Ureter (tissue), 1 donor: ENCODE results near the gene ABHD12B. TPM values are rescaled to one million over a fixed set of nuclear protein-coding genes. Genes with fewer than 3 reads are reported as not detected.
"Not testable (repeated sequence)": the region's sequence is repeated elsewhere in the genome, so short reads cannot be mapped to it uniquely, and the experiment has no call there.

Experiments
- DNase-seq: peaks from one replicate; pipeline ENCODE4 v3.0.0-alpha.2; 2020; ENCODE audit warnings: low spot score
- total RNA-seq: library from RNA; stranded (reverse); gene quantifications from one replicate; pipeline ENCODE4 v1.2.4, GENCODE V29; 2023
- donor health status: DM: yes; HTN: yes; CAD: no.

ABHD12B gene
- total RNA-seq, 1 donor from 2014 or later = not detected

- DNase-seq = no peak
Observed at GRCh38 chr14:50935126-50936015, 63.5 kb downstream of the ABHD12B start.

GRCh38 chr14:50936016-50936340 lies 64.1 kb downstream of the ABHD12B start:
- DNase-seq = no peak

GRCh38 chr14:50936882-50937281 lies 65.0 kb downstream of the ABHD12B start:
- DNase-seq = no peak

GRCh38 chr14:50937325-50937724 lies 65.5 kb downstream of the ABHD12B start:
- no peak for DNase-seq

- DNase-seq = no peak
Observed at GRCh38 chr14:50937800-50938199, 65.9 kb downstream of the ABHD12B start.

- no peak for DNase-seq
Observed at GRCh38 chr14:50941151-50941550, 69.3 kb downstream of the ABHD12B start.

- DNase-seq = not testable (repeated sequence)
Observed at GRCh38 chr14:50941638-50942037, 69.8 kb downstream of the ABHD12B start.

GRCh38 chr14:50943261-50943942 lies 71.5 kb downstream of the ABHD12B start:
- DNase-seq = peak; percentile 53

GRCh38 chr14:50943943-50944646 lies 72.2 kb downstream of the ABHD12B start, which contains the start of gene PYGL:
Gene PYGL, minus strand, starts transcription at chr14:50944483. Its CDS starts 80 bp downstream, at chr14:50944403.
- peak; percentile 73 for DNase-seq

- DNase-seq = peak; percentile 54
Observed at GRCh38 chr14:50944647-50945413, 73.0 kb downstream of the ABHD12B start.

GRCh38 chr14:50946234-50946935 lies 74.5 kb downstream of the ABHD12B start:
- no peak for DNase-seq

GRCh38 chr14:50947446-50947845 lies 75.6 kb downstream of the ABHD12B start:
- no peak for DNase-seq

GRCh38 chr14:50948205-50948604 lies 76.4 kb downstream of the ABHD12B start:
- DNase-seq = no peak

- DNase-seq = no peak
Observed at GRCh38 chr14:50951032-50951431, 79.2 kb downstream of the ABHD12B start.

- no peak for DNase-seq
Observed at GRCh38 chr14:50953502-50953901, 81.6 kb downstream of the ABHD12B start.

Other genes starting within 250 kb of the ABHD12B start
- gene SAV1, start 203.7 kb upstream of the ABHD12B start, total RNA-seq = 27.4 TPM
- gene NIN, start 40.9 kb upstream of the ABHD12B start, total RNA-seq = 39.5 TPM
- 58.6 TPM for gene PYGL, start 72.4 kb downstream of the ABHD12B start, total RNA-seq
- gene TRIM9, start 223.1 kb downstream of the ABHD12B start, total RNA-seq = 1.7 TPM